Stimulated activated CD8-positive, alpha-beta memory T cell treated with anti-CD3 and anti-CD28 coated beads, Interleukin-15, amount 100 ng/mL, for 24 hours (primary cell): ENCODE results near the gene CAMTA1.

Experiments
- DNase-seq: peaks from one replicate; pipeline ENCODE4 v3.0.0-alpha.2; 2020; ENCODE audit warnings: low read depth

CAMTA1 gene

DNA sequence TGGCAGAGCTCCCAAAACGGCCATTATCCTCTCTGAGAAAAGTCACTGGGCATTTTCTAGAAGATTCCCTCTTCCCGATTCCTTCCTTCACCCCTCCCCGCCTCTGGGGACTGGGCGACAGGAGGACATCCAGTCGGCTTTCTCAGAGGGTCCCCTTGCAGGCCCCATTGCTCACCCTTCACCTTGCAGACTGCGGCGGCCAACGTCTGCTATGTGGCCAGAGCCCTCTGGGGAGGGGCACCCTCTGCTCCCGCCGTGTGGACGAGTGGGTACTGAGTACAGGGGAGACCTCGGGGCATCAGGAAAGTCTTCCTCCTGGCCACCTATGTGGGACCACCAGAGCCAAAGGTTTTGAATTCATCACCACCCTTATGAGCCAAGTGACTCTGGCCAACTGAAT, 692.3 kb downstream of the CAMTA1 start:
- no peak for DNase-seq

- no peak for DNase-seq
Measured at GRCh38 chr1:7478142-7478790, 693.0 kb downstream of the CAMTA1 start.

GRCh38 chr1:7478809-7479499, 693.7 kb downstream of the CAMTA1 start:
- DNase-seq: no peak

DNA sequence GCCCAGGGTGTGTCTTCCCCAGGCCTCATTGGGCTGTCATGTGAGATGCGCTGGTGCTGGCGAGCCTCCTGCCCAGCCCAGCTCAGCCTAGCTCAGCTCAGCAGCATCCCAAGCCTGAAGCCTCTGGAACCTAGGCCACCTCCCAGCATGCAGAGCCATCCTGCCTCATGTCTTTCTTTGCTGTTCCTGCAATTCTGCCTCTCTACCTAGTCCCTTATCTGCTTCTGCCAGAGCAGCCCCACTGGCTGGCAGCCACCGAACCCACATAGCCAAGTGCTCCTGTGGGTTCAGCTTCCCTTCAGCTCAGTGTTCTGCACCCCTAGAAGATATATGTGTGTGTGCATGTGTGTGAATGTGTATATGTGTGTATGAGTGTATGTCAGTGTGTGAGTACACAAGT, 694.3 kb downstream of the CAMTA1 start:
- DNase-seq: no peak

DNA sequence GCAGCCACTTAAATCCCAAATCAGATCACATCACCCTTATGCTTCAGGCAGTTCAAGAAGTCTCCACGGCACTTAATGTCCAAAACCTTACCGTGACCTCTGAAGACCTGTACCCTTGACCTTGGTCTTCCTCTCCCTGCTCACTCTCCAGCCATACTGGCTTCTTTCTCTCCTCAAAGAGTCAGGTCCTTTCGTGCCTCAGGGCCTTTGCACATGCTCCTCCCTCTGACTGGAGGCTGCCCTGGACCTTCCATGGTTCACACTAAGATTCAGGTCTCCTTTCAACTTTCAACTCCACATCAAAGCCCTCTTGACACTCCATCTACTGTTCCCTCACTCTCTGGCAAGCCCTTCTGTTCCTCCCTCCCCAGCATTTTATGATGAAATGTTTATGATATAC, 695.9 kb downstream of the CAMTA1 start:
- no peak for DNase-seq

- no peak for DNase-seq
Measured at GRCh38 chr1:7482077-7482476, 696.8 kb downstream of the CAMTA1 start.

GRCh38 chr1:7482772-7483495, 697.7 kb downstream of the CAMTA1 start:
- DNase-seq: no peak

GRCh38 chr1:7483634-7484383, 698.6 kb downstream of the CAMTA1 start:
- DNase-seq: no peak

DNA sequence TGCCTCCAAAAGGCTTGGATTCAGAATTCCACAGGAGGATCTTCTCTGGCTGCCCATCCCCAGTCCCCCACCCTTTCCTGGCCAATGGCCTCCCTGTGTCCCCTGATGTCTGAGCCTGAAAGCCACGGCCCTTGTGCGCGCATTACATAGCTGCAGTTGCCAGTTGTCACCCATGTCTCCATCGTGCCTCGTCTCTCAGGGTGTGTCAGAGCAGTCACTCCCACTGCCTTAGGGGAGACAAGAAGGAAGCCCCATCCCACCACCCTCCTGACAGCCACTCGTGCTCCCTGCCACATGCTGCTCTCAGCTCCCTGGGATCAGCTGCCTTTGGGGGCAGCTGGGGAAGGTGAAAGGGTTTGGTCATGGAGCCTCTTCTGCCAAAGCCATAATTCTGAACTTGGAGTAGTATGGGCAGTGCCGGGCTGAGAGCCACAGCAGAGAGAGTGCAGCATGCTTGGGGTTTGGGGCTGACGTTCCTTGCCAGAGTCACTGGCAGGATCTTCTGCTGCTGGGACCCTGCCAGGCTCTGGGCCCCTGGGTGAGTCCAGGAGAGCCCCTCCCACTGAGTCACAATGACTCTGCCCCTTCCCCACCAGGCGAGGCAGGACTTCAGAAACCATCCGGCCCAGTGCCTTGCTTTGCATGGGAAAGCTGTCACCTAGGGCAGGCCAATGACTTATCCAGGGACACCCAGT, 700.0 kb downstream of the CAMTA1 start:
- DNase-seq: no peak

- no peak for DNase-seq
Measured at GRCh38 chr1:7485826-7486225, 700.6 kb downstream of the CAMTA1 start.

- DNase-seq: no peak
Measured at GRCh38 chr1:7487766-7488474, 702.7 kb downstream of the CAMTA1 start.

DNA sequence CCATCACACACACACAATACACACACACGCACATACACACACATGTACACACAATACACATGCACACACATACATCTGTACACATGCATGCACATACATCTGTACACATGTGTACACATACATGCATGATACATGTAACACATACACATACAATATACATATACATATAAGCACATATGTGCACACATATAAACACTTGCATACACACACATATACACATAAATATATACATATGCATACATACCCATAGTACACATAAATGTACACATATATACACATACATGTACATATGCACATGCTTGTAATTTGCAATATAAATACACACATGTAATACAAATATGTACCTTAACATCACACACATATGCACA, 703.2 kb downstream of the CAMTA1 start:
- no peak for DNase-seq

DNA sequence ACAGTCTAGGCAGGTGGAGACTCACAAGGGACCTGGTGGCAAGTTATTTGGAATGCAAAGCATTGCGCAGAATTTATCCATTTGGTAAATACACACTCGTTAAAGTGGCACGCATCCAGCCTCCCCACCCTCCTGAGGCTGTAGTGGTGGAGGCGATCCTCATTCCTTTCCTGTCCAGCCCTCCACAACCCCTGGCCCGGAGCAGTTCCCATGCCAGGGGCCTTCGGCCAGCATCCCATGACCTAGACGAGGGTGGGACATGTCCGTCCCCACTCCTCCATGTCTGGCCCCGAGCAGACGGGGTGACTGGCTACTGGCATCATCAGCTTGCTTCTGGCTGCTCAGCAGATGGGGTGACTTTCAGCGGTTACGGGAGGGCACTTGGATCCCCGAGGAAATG, 704.3 kb downstream of the CAMTA1 start:
- no peak for DNase-seq

- DNase-seq: no peak
Measured at GRCh38 chr1:7490576-7490975, 705.3 kb downstream of the CAMTA1 start.

- no peak for DNase-seq
Measured at GRCh38 chr1:7491109-7491817, 706.0 kb downstream of the CAMTA1 start.

DNA sequence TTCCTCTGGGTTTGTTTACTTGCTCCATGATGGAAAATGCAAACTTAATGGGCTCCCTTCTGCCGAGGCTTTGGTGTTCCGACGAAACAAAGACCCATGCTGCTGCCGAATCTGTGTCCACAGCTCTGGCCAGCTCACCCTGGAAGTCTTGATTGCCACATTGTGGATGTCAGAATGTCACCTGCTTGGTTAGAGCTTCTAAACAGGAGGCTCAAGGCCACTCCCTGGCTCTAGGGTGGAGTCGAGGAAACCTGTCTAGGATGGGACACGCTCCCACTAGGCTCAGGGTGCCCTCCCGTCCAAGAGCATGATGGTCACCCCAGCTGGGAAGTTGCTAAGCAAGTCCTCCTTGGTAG, 706.5 kb downstream of the CAMTA1 start:
- no peak for DNase-seq

DNA sequence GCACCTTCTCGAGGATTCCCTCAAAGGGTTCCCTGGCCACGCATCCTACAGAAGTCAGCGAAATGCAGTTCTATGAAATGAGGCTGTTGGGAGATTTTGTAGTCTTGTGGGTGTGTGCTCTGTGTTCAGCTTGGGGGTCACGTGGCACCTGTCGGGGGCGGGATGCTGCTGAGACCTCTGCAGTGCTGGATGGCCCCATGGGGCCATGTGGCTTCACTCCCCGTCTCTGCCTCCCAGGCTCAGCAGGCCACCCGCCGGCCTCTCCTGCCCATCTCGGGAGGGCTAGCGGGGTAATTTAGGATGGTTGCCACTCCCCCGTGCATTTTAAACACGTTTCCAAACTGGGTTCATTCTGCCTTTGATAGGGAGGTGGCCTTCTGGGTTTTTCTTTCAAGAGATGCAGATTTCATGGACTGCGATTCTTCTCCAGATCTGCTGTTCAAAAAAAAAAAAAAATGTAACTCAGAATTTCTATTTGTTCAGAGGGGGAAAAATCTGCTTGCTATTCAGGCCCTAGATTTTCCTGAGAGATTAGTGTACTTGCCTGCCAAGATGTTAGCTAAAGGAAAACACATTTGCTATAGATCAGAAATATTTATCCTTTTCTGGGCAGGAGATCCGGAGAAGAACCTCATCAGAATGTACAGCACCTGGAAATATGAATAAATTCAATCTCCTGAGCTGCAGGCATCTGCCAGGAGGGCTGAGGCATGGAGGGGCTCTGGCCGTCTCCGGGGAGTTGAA, 708.6 kb downstream of the CAMTA1 start:
- no peak for DNase-seq

GRCh38 chr1:7495962-7496361, 710.7 kb downstream of the CAMTA1 start:
- no peak for DNase-seq

DNA sequence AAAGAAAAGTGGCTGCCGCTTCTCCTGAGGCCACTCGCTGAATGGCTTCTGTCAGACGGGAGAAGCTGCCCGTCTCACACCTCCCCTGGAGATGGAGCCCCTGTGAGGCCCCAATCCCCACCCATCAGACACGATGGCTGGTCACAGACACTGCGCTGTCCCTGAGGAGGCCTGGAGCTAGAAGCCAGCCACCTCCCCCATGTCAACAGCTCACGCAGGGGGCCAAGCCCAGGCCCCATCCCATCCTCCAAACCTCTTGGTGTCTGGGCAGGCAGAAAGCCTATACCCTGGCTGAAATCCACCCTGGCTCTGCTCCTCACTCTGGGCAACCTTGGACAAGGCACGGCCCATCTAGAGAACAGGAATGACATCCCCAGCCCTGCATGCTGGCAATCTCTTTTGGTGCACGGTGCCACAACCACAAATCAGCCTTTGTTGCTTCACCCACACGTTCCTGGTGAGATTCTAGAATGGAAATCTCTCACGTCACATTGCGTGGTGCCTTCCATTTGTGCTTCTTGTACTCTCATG, 711.9 kb downstream of the CAMTA1 start:
- DNase-seq: no peak
